NCI-H82 treated with DMSO at 0.1 percent for 48 hours (cell line): ENCODE data around the gene TDRD15.
"Not testable (repeated sequence)": the region's sequence is repeated elsewhere in the genome, so short reads cannot be mapped to it uniquely, and the experiment has no call there.

Experiments used
- DNase-seq: peaks from one replicate; lab custom pipeline; 2025; ENCODE audit not compliant: unreplicated experiment; lab: John Stamatoyannopoulos, UW

The TDRD15 gene

DNA sequence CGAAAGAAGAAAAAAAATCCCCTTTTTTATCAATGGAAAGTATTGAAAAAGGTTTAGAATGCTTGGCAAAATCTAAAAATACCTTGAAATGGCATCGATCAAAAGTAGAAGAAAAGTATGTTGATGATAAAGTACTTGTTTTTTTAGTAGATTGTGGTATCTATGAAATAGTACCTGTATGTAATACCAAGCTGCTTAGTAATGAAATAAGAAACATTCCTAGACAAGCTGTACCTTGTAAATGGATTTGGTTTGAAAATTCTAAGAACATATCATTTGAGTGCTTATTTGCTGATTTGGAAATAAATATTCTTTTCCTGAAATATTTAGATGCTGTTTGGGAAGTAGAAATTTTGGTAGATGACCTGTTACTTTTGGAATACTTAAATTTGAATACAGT, 18.4 kb downstream of the TDRD15 start:
- no peak for DNase-seq

- no peak for DNase-seq
These were observed 22.9 kb downstream of the TDRD15 start for GRCh38 chr2:21146638-21147037.

DNA sequence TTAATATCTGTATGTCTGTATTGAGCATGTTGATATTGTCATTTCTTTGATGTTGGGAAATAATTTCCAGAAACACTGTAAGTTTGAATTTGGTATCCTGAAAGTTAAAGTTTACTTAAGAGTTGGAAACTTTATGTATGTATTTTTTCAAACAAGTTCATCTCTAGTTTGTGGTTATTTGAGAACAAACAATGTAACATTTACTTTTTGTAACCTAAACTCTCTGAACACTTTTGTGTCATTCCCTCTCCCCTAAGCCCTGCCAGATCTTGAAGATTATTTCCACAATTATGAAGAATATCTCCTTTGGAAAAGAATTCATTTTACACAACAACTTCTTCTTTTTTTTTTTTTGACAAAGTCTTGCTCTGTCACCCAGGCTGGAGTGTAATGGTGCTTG, 24.9 kb downstream of the TDRD15 start:
- DNase-seq: no peak

DNA sequence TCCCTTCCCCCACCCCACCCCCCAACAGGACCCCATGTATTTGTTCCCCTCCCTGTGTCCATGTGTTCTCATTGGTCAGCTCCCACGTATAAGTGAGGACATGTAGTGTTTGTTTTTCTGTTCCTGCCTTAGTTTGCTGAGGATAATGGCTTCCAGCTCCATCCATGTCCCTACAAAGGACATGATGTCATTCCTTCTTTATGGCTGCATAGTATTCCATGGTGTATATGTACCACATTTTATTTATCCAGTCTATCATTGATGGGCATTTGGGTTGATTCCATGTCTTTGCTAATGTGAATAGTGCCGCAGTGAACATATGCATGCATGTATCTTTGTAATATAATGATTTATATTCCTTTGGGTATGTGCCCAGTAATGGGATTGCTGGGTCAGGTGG, 27.5 kb downstream of the TDRD15 start:
- DNase-seq: not testable (repeated sequence)

GRCh38 chr2:21155365-21156136, 31.8 kb downstream of the TDRD15 start:
- DNase-seq: no peak

GRCh38 chr2:21161122-21161521, 37.4 kb downstream of the TDRD15 start:
- no peak for DNase-seq

GRCh38 chr2:21161832-21162614, 38.3 kb downstream of the TDRD15 start:
- DNase-seq: no peak

DNA sequence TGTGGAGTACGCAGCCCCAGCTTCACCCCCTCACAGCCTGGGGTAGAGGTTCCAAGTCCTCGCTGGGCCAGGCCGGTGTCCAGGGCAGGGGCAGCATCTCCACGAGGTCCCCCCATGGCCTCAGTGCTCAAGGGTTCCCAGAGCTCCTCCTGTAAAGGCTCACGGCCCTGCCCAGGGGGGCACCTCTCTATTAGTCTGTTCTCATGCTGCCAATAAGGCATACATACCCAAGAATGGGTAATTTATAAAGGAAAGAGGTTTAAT, 38.8 kb downstream of the TDRD15 start:
- DNase-seq: no peak

- DNase-seq: no peak
These were observed 39.4 kb downstream of the TDRD15 start for GRCh38 chr2:21163213-21163612.

- no peak for DNase-seq
These were observed 41.6 kb downstream of the TDRD15 start for GRCh38 chr2:21165350-21165749.

GRCh38 chr2:21175895-21176646, 52.3 kb downstream of the TDRD15 start:
- DNase-seq: no peak

- DNase-seq: no peak
These were observed 58.2 kb downstream of the TDRD15 start for GRCh38 chr2:21181957-21182356.

GRCh38 chr2:21183306-21183705, 59.5 kb downstream of the TDRD15 start:
- DNase-seq: no peak

- no peak for DNase-seq
These were observed 60.0 kb downstream of the TDRD15 start for GRCh38 chr2:21183726-21184125.

GRCh38 chr2:21191535-21191934, 67.8 kb downstream of the TDRD15 start:
- no peak for DNase-seq
